Testis (tissue), 3 donors: Measurements from ENCODE around the gene ZFP64. TPM values are rescaled to one million over a fixed set of nuclear protein-coding genes. Genes with fewer than 3 reads are reported as not detected.

Experiments
- DNase-seq: peaks from one replicate; pipeline ENCODE4 v3.0.0-alpha.2; 2019
- H3K27ac ChIP-seq, 2 donors: fragments of 200-600 bp; sonication (generic); one replicate each; pipeline ENCODE4 v1.5.1; 2019
- H3K27me3 ChIP-seq: fragments of 200-600 bp; sonication (generic); one replicate; pipeline ENCODE4 v1.5.1; 2019
- H3K36me3 ChIP-seq: fragments of 200-600 bp; sonication (generic); one replicate; pipeline ENCODE4 v1.5.1; 2017; ENCODE audit warnings: low read depth; ENCODE audit errors: missing control alignments
- H3K4me1 ChIP-seq: fragments of 200-600 bp; sonication (generic); one replicate; pipeline ENCODE4 v1.5.1; 2019
- H3K4me3 ChIP-seq, 2 donors: fragments of 200-600 bp; sonication (generic); one replicate each; pipeline ENCODE4 v1.5.1; 2017 to 2019
- H3K9me3 ChIP-seq: fragments of 200-600 bp; sonication (generic); one replicate; pipeline ENCODE4 v1.5.1; 2017
- CTCF ChIP-seq, 3 experiments: fragments of 450-650 bp in 2 of 3; fragments of 200-600 bp in 1 of 3; sonication (generic) in 1 of 3; IDR thresholded peaks; one replicate each; pipeline ENCODE4 v1.5.1; 2016 to 2019; ENCODE audit warnings: antibody characterized with exemption in 3 of 3, mild to moderate bottlenecking in 2 of 3, moderate library complexity in 1 of 3
- POLR2A ChIP-seq: fragments of 450-650 bp; IDR thresholded peaks from one replicate; pipeline ENCODE4 v1.6.1; 2017; ENCODE audit warnings: antibody characterized with exemption, mild to moderate bottlenecking, moderate library complexity
- WGBS, 2 donors: methylation state at CpG; one replicate each; pipeline ENCODE4 v1.1.5; 2018; 5-methylcytosine and 5-hydroxymethylcytosine counted together
- intact Hi-C: fragments of 100-400 bp; cut with DNase I; formaldehyde crosslinking; loops from one replicate; pipeline ENCODE4 v1.15.1; 2023; ENCODE audit warnings: low total_unique reads
- polyA plus RNA-seq: library from polyadenylated mRNA; stranded (reverse); fragments of 350-450 nt; fragmentation: Illumina TruSeq; extraction: RNeasy Lipid Tissue Mini Kit (QIAGEN cat#74804); gene quantifications from one replicate; pipeline ENCODE4 v1.2.3, GENCODE V29; 2014; ENCODE audit warnings: low read depth, low replicate concordance; ENCODE audit not compliant: insufficient read depth
- total RNA-seq, 2 donors: library from RNA; depleted of rRNA; stranded (reverse); fragments of >200 nt; gene quantifications; one replicate each; pipeline ENCODE4 v1.2.3, GENCODE V29; 2016

The ZFP64 gene
- total and polyA plus RNA-seq, 3 donors from 2014 or later: 16.4 to 33.6 (median 24.8) TPM

- intact Hi-C loops: no loop called here
- DNase-seq: no peak
- no peaks in the 10 kb centered on the region for H3K36me3 ChIP-seq
- no peak overlapping the region for H3K27ac ChIP-seq
- no peak for TF ChIP-seq CTCF (IDR thresholded peaks at IDR 0.05)
- H3K27me3 ChIP-seq: no peaks in the 10 kb centered on the region
- peak overlapping the region; percentile 26 to 46 for H3K4me3 ChIP-seq
- WGBS, 2 donors: 12 to 16% methylated on average over 25 to 47 of the region's 47 CpGs
- H3K4me1 ChIP-seq: peaks cover 11% of the 10 kb centered on the region
- H3K9me3 ChIP-seq: no peaks in the 10 kb centered on the region
These were observed 85.8 kb downstream of the ZFP64 start for GRCh38 chr20:52105442-52106422.

GRCh38 chr20:52104546-52105441 lies 86.8 kb downstream of the ZFP64 start:
- intact Hi-C loops: no loop called here
- TF ChIP-seq CTCF (IDR thresholded peaks at IDR 0.05) (no peak), POLR2A (no peak)
- Histone ChIP-seq H3K9me3 (no peaks in the 10 kb centered on the region), H3K36me3 (no peaks in the 10 kb centered on the region), H3K27me3 (no peaks in the 10 kb centered on the region), H3K4me1 (peaks cover 11% of the 10 kb centered on the region), H3K4me3 (peak overlapping the region; percentile 26 to 46), H3K27ac (no peak overlapping the region)
- DNase-seq: peak; percentile 25
- WGBS, 2 donors: 1 to 3% methylated on average over 23 to 76 of the region's 82 CpGs

- no peak for DNase-seq
- Histone ChIP-seq H3K27ac (no peak overlapping the region), H3K4me3 (peak overlapping the region; percentile 26 to 46), H3K27me3 (no peaks in the 10 kb centered on the region), H3K36me3 (no peaks in the 10 kb centered on the region), H3K9me3 (no peaks in the 10 kb centered on the region), H3K4me1 (peaks cover 11% of the 10 kb centered on the region)
- TF ChIP-seq CTCF (IDR thresholded peaks at IDR 0.05) (no peak), POLR2A (no peak)
- WGBS, 2 donors: 7 to 12% methylated on average over 16 to 33 of the region's 33 CpGs
- intact Hi-C loops: no loop called here
These were observed 87.5 kb downstream of the ZFP64 start for GRCh38 chr20:52103913-52104545.

- Histone ChIP-seq H3K4me3 (peak overlapping the region in 1 of 2 donors; percentile 46), H3K9me3 (no peaks in the 10 kb centered on the region), H3K27ac (no peak overlapping the region), H3K4me1 (peaks cover 11% of the 10 kb centered on the region), H3K27me3 (no peaks in the 10 kb centered on the region), H3K36me3 (no peaks in the 10 kb centered on the region)
- TF ChIP-seq POLR2A (no peak), CTCF (IDR thresholded peaks at IDR 0.05) (no peak)
- DNase-seq: no peak
- 42 to 60% methylated on average over 21 to 23 of the region's 23 CpGs for WGBS, 2 donors
- intact Hi-C loops: no loop called here
These were observed 88.2 kb downstream of the ZFP64 start for GRCh38 chr20:52103335-52103912.
